ENCODE data around the gene CYP4F8. TPM values are rescaled to one million over a fixed set of nuclear protein-coding genes. Genes with fewer than 3 reads are reported as not detected.
A peak's percentile ranks its signal among the peaks of the same experiment; 100 is the strongest.

CYP4F8 gene
- total and polyA plus RNA-seq, 4 donors = not detected

GRCh38 chr19:15623711-15624318 lies 8.8 kb downstream of the CYP4F8 start:
- no peak for TF ChIP-seq ZBTB33 (IDR thresholded peaks at IDR 0.05)
- TF ChIP-seq RXRA (IDR thresholded peaks at IDR 0.05) = no peak
- TF ChIP-seq, protein P1, sequence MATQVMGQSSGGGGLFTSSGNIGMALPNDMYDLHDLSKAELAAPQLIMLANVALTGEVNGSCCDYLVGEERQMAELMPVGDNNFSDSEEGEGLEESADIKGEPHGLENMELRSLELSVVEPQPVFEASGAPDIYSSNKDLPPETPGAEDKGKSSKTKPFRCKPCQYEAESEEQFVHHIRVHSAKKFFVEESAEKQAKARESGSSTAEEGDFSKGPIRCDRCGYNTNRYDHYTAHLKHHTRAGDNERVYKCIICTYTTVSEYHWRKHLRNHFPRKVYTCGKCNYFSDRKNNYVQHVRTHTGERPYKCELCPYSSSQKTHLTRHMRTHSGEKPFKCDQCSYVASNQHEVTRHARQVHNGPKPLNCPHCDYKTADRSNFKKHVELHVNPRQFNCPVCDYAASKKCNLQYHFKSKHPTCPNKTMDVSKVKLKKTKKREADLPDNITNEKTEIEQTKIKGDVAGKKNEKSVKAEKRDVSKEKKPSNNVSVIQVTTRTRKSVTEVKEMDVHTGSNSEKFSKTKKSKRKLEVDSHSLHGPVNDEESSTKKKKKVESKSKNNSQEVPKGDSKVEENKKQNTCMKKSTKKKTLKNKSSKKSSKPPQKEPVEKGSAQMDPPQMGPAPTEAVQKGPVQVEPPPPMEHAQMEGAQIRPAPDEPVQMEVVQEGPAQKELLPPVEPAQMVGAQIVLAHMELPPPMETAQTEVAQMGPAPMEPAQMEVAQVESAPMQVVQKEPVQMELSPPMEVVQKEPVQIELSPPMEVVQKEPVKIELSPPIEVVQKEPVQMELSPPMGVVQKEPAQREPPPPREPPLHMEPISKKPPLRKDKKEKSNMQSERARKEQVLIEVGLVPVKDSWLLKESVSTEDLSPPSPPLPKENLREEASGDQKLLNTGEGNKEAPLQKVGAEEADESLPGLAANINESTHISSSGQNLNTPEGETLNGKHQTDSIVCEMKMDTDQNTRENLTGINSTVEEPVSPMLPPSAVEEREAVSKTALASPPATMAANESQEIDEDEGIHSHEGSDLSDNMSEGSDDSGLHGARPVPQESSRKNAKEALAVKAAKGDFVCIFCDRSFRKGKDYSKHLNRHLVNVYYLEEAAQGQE (IDR thresholded peaks at IDR 0.05) = peak; percentile 98
- TF ChIP-seq CTCF (IDR thresholded peaks at IDR 0.05; ENCODE audit: low read depth, low read length, missing input control) = no peak
- no peak for TF ChIP-seq YY1 (IDR thresholded peaks at IDR 0.05)
- Histone ChIP-seq H3K4me1 (ENCODE audit: control insufficient read depth in 4 of 4, insufficient read depth in 4 of 4, low read length in 3 of 4) (no peaks in the 10 kb centered on the region), H3K27me3 (ENCODE audit: control insufficient read depth in 4 of 4, insufficient read depth in 4 of 4, low read length in 3 of 4) (no peaks in the 10 kb centered on the region), H3K9me3 (ENCODE audit: control insufficient read depth in 4 of 4, low read length in 3 of 4) (no peaks in the 10 kb centered on the region), H3K4me3 (ENCODE audit: low read depth in 1 of 3, low read length in 3 of 3) (no peak overlapping the region), H3K9ac (ENCODE audit: low read depth in 1 of 2, low read length in 2 of 2) (no peak overlapping the region), H3K27ac (ENCODE audit: low read depth in 1 of 2, low read length in 2 of 2) (no peak overlapping the region), H3K36me3 (ENCODE audit: control insufficient read depth in 4 of 4, insufficient read depth in 3 of 4, low read depth in 1 of 4, low read length in 3 of 4) (no peaks in the 10 kb centered on the region)
- 11% methylated on average over 9 of the region's 9 CpGs for WGBS
- DNase-seq (ENCODE audit: low spot score) = no peak

DNA sequence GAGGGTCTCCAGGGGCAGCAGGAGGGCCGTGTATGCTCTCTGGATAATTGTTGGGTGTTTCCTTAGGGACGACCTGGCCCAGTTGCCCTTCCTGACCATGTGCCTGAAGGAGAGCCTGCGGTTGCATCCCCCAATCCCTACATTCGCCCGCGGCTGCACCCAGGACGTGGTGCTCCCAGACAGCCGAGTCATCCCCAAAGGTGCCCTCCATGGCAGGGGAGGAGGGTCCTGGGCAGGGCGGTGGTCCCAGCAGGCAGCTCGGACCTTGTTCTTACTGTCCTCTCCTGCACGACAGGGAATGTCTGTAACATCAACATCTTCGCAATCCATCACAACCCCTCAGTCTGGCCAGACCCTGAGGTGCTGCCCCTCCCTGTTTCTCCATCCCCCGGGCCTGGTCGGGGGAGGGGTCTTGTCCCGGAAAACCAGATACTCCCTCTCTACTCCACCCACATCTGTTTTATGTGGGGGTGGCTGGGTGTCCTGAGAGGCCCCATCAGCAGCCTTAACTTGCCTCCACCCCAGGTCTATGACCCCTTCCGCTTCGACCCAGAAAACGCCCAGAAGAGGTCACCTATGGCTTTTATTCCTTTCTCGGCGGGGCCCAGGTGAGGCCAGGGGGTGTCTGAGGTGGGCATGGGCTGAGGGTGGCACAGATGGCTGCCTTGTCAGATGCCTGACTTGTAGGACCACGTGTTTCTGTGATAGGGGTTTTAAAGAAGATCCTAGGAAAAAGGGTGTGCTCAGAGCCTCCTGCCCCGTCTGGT lies 13.4 kb downstream of the CYP4F8 start:
- H3K9ac ChIP-seq (ENCODE audit: low read depth in 1 of 2, low read length in 2 of 2) = no peak overlapping the region
- H3K36me3 ChIP-seq (ENCODE audit: control insufficient read depth in 4 of 4, insufficient read depth in 3 of 4, low read depth in 1 of 4, low read length in 3 of 4) = no peaks in the 10 kb centered on the region
- no peak for TF ChIP-seq CTCF (IDR thresholded peaks at IDR 0.05; ENCODE audit: low read depth, low read length, missing input control)
- TF ChIP-seq HNF4A (conservative IDR thresholded peaks at IDR 0.05) = no peak
- TF ChIP-seq, protein P2, sequence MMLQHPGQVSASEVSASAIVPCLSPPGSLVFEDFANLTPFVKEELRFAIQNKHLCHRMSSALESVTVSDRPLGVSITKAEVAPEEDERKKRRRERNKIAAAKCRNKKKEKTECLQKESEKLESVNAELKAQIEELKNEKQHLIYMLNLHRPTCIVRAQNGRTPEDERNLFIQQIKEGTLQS (IDR thresholded peaks at IDR 0.05) = no peak
- no peak for TF ChIP-seq RXRA (IDR thresholded peaks at IDR 0.05)
- TF ChIP-seq MAX (IDR thresholded peaks at IDR 0.05) = no peak
- TF ChIP-seq JUND (IDR thresholded peaks at IDR 0.05) = no peak
- no peak for TF ChIP-seq TAF1 (conservative IDR thresholded peaks at IDR 0.05)
- no peak for TF ChIP-seq EGR1 (IDR thresholded peaks at IDR 0.05; ENCODE audit: low read depth in 2 of 2)
- no peak overlapping the region for H3K4me3 ChIP-seq (ENCODE audit: low read depth in 1 of 3, low read length in 3 of 3)
- peaks cover 0 to 3% (median 0%) of the 10 kb centered on the region in 4 donors for H3K4me1 ChIP-seq (ENCODE audit: control insufficient read depth in 4 of 4, insufficient read depth in 4 of 4, low read length in 3 of 4)
- H3K9me3 ChIP-seq (ENCODE audit: control insufficient read depth in 4 of 4, low read length in 3 of 4) = no peaks in the 10 kb centered on the region
- H3K27me3 ChIP-seq (ENCODE audit: control insufficient read depth in 4 of 4, insufficient read depth in 4 of 4, low read length in 3 of 4) = no peaks in the 10 kb centered on the region
- 51% methylated on average over 22 of the region's 22 CpGs for WGBS
- no peak overlapping the region for H3K27ac ChIP-seq (ENCODE audit: low read depth in 1 of 2, low read length in 2 of 2)
- DNase-seq (ENCODE audit: low spot score) = no peak

All from liver (tissue), 9 donors.